ENCODE results near the gene GET4.
"Not testable (repeated sequence)": the region's sequence is repeated elsewhere in the genome, so short reads cannot be mapped to it uniquely, and the experiment has no call there.

The GET4 gene

DNA sequence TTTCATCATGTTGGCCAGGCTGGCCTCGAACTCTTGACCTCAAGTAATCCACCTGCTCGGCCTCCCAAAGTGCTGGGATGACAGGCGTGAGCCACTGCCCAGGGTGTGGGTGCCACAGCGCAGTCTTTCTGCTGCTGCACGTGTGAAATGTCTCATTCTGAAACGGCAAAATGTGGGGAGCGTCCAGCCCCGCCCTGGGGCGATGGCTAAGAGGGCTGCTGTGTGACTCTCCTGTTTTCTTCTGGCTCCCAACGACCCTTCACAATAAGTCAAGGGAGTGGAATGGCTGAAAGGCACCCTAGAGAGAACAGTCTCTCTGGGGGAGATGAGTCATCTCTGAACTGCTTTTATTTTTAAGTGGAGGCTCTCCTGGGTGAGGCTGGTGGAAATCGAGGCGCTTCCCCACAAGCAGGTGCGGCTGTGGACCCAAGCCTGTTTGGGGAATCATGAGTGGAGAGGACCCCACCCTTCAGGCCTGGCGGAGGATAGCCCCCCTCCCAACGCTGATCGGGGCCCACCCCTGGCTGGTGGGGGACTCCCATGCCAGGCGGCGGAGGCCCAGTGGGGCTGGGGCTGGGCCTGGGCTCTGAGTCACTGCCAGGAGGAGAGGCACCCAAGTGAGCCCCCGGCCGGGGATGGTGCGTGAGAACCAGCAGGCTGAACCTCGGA, 60.2 kb downstream of the GET4 start:
- TF ChIP-seq NFRKB (IDR thresholded peaks at IDR 0.05) = no peak
- TF ChIP-seq SP1 (IDR thresholded peaks at IDR 0.05) = no peak
- no peak for DNase-seq (ENCODE audit: extremely low spot score)
- CTCF ChIA-PET = no interaction called here
- POLR2A ChIA-PET = no interaction called here

DNA sequence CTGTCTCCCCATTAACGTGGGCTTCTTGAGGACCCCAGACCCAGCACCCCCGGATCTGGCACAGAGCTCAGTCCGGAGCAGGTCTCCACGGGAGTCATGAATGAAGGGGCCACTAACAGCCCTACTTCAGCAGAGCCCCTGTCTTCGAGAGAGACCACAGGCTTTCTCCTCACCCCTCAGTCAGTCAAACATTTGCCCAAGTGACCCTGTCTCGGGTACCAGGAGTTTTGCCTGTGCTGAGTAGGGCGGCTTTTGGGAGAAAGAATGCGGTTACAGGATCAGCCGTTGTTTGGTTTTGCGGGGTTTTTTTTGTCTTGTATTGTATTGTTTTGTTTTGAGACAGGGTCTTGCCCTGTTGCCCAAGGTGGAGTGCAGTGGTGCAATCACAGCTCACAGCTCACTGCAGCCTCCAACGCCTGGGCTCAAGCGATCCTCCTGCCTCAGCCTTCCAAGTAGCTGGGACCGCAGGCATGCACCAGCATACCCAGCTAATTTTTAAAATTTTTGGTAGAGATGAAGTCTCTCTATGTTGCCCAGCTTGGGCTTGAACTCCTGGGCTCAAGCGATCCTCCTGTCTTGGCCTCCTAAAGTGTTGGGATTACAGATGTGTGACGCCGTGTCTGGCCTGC, 61.6 kb downstream of the GET4 start:
- TF ChIP-seq HDGF (IDR thresholded peaks at IDR 0.05; ENCODE audit: borderline replicate concordance) = no peak
- no peak for TF ChIP-seq SUZ12 (IDR thresholded peaks at IDR 0.05)
- TF ChIP-seq CTBP1 (IDR thresholded peaks at IDR 0.05; ENCODE audit: borderline replicate concordance) = no peak
- no peak for TF ChIP-seq FOXA1 (IDR thresholded peaks at IDR 0.05)
- TF ChIP-seq, protein P1, sequence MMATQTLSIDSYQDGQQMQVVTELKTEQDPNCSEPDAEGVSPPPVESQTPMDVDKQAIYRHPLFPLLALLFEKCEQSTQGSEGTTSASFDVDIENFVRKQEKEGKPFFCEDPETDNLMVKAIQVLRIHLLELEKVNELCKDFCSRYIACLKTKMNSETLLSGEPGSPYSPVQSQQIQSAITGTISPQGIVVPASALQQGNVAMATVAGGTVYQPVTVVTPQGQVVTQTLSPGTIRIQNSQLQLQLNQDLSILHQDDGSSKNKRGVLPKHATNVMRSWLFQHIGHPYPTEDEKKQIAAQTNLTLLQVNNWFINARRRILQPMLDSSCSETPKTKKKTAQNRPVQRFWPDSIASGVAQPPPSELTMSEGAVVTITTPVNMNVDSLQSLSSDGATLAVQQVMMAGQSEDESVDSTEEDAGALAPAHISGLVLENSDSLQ (IDR thresholded peaks at IDR 0.05) = no peak
- no peak for TF ChIP-seq LEF1 (IDR thresholded peaks at IDR 0.05; ENCODE audit: borderline replicate concordance)
- no peak for TF ChIP-seq SP1 (IDR thresholded peaks at IDR 0.05)
- no peak for TF ChIP-seq FOXK2 (IDR thresholded peaks at IDR 0.05)
- CTCF ChIA-PET = no interaction called here
- DNase-seq (ENCODE audit: extremely low spot score) = no peak
- POLR2A ChIA-PET = no interaction called here

DNA sequence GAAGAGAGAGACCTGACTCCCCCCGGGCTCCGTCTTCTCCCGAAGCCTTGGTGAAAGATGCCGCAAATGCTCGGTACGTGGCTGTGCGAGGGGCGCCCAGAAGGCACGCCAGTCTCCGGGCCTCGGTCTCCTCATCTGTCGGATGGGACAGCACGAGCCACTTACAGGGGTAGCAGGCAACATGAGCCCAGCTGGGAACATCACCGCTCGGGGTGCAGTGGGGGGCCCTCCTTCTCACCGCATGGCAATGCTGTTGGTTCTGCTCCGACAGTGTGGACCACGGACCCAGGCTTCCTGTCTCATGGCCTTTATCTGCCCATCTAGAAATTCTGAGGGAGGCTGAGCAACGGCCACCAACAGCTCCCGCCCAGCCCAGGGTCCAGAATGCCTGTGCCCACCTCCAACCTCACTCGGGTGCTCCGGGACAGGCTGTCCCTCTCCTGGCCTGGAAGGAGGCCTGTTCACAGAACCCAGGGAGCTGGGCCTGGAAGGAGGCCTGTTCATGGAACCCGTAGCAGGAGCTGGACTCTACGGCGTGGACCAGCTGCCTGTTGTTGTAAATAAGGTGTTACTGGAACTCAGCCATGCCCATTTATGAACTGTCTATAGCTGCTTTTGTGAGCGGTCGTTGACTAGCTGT, 62.3 kb downstream of the GET4 start:
- no peak for TF ChIP-seq ARNT (IDR thresholded peaks at IDR 0.05)
- TF ChIP-seq TARDBP (IDR thresholded peaks at IDR 0.05) = no peak
- no peak for TF ChIP-seq NFRKB (IDR thresholded peaks at IDR 0.05)
- no peak for TF ChIP-seq L3MBTL2 (conservative IDR thresholded peaks at IDR 0.05)
- no peak for TF ChIP-seq LEF1 (IDR thresholded peaks at IDR 0.05; ENCODE audit: borderline replicate concordance)
- TF ChIP-seq, protein P1 (IDR thresholded peaks at IDR 0.05) = no peak
- TF ChIP-seq SUZ12 (IDR thresholded peaks at IDR 0.05) = no peak
- no peak for TF ChIP-seq SP1 (IDR thresholded peaks at IDR 0.05)
- TF ChIP-seq FOXK2 (IDR thresholded peaks at IDR 0.05) = no peak
- TF ChIP-seq FOXM1 (IDR thresholded peaks at IDR 0.05; ENCODE audit: borderline replicate concordance) = no peak
- no peak for TF ChIP-seq ZNF384 (IDR thresholded peaks at IDR 0.05)
- ChIA-PET POLR2A (no interaction called here), CTCF (no interaction called here)
- DNase-seq (ENCODE audit: extremely low spot score) = no peak

DNA sequence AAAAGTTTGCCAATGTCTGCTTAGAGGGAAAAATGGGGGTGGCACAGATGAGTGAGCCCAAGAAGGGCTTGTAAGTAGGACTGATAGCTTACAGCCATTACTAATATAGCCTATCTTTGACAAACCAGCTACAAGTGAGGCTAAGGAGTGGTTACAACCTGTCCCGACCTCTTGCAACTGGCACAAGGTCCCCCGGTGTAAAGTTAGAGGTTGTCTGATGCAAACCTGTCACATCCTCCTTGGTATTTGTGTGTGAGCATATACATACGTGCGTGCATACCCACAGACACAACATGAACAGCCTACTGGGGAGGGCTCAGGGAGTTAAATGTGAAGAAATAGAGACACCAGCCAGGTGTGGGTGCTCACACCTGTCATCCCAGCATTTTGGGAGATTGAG, 63.5 kb downstream of the GET4 start:
- POLR2A ChIA-PET = no interaction called here
- TF ChIP-seq SUZ12 (IDR thresholded peaks at IDR 0.05) (no peak), ARNT (IDR thresholded peaks at IDR 0.05) (no peak), FOXM1 (IDR thresholded peaks at IDR 0.05; ENCODE audit: borderline replicate concordance) (no peak), SP1 (IDR thresholded peaks at IDR 0.05) (no peak), ELF4 (IDR thresholded peaks at IDR 0.05) (no peak), FOXK2 (IDR thresholded peaks at IDR 0.05) (no peak), LEF1 (IDR thresholded peaks at IDR 0.05; ENCODE audit: borderline replicate concordance) (no peak), NFRKB (IDR thresholded peaks at IDR 0.05) (no peak), CTBP1 (IDR thresholded peaks at IDR 0.05; ENCODE audit: borderline replicate concordance) (no peak), TARDBP (IDR thresholded peaks at IDR 0.05) (no peak), ZNF384 (IDR thresholded peaks at IDR 0.05) (no peak), L3MBTL2 (conservative IDR thresholded peaks at IDR 0.05) (no peak), BHLHE40 (IDR thresholded peaks at IDR 0.05; ENCODE audit: borderline replicate concordance) (no peak), HDGF (IDR thresholded peaks at IDR 0.05; ENCODE audit: borderline replicate concordance) (no peak), FOXA1 (IDR thresholded peaks at IDR 0.05) (no peak)
- TF ChIP-seq, protein P1 (IDR thresholded peaks at IDR 0.05) = no peak
- CTCF ChIA-PET = no interaction called here
- no peak for DNase-seq (ENCODE audit: extremely low spot score)

DNA sequence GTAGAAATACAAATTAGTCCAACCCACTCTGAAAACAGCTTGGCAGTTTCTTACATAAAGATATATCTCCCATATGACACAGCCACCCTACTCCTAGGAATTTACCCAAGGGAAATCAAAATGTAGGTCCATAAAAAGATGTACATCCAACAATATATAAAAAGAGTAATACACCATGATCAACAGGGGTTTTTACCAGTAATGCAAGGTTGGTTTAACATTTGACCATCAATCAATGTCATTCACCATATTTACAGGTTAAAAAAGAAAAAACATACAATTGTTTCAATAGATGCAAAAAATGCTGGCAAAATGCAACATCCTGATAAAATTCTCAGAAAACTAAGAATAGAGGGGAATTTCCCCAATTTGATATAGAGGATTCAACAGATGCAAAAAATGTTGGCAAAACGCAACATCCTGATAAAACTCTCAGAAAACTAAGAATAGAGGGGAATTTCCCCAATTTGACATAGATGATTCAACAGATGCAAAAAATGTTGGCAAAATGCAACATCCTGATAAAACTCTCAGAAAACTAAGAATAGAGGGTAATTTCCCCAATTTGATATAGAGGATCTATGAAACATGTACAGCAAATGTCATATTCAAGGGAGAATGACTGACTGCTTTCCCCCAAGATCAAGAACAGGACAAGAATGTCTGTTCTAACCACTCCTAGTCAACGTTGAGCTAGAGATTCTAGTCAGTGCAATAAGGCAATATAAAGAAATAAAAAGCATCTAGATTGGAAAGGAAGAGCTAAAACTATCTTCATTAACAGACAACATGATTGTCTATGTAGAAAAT, 64.5 kb downstream of the GET4 start:
- TF ChIP-seq, protein P1 (IDR thresholded peaks at IDR 0.05) = peak; percentile 56
- TF ChIP-seq BHLHE40 (IDR thresholded peaks at IDR 0.05; ENCODE audit: borderline replicate concordance) (no peak), L3MBTL2 (conservative IDR thresholded peaks at IDR 0.05) (no peak), ARNT (IDR thresholded peaks at IDR 0.05) (no peak)
- ChIA-PET CTCF (interaction anchor here (0.6 kb wide), 1 partner anchor 33 kb away, joined by 6 read pairs; no protein-coding TSS in a partner anchor), POLR2A (no interaction called here)
- no peak for DNase-seq (ENCODE audit: extremely low spot score)

DNA sequence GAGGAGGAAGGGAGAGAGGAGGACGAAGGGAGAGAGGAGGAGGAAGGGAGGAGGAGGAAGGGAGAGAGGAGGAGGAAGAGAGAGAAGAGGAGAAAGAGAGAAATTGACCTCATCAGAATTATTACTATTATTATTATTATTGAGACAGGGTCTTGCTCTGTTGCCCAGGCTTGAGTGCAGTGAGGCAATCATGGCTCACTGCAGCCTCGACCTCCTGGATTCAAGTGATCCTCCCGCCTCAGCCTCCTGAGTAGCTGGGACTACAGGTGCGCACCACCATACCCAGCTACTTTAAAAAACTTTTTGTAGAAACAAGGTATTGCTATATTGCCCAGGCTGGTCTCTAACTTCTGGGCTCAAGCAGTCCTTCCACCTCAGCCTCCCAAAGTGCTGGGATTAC, 67.4 kb downstream of the GET4 start:
- POLR2A ChIA-PET; CTCF ChIA-PET; DNase-seq (ENCODE audit: extremely low spot score): not testable (repeated sequence)

All from HEK293T (cell line).